OCI-LY7 (cell line): ENCODE data around the gene SLC9A9. TPM values are rescaled to one million over a fixed set of nuclear protein-coding genes. Genes with fewer than 3 reads are reported as not detected.

Experiments used
- BruUV-seq: library from RNA; stranded (reverse); fragments of 400-500 nt; replicated peaks from 2 replicates; lab custom pipeline; 2021; lab: Mats Ljungman, UMichigan
- CTCF ChIA-PET: fragments of 300-600 bp; sonication (Branson Sonifier 250); formaldehyde crosslinking; loops from one replicate; lab custom pipeline; 2022; ENCODE audit warnings: antibody characterized with exemption; ENCODE audit not compliant: unreplicated experiment; lab: Charles Lee
- POLR2A ChIA-PET: fragments of 300-600 bp; sonication (Branson Sonifier 250); formaldehyde crosslinking; loops from one replicate; lab custom pipeline; 2022; ENCODE audit warnings: antibody characterized with exemption; lab: Charles Lee
- DNase-seq: peaks from one replicate; pipeline ENCODE4 v3.0.0-alpha.2; 2015; ENCODE audit warnings: low spot score
- H2AFZ ChIP-seq: fragments of 200-600 bp; sonication (generic), shearing (Covaris generic); 2 replicates; pipeline ENCODE4 v1.6.1; 2014; ENCODE audit warnings: mild to moderate bottlenecking, antibody characterized with exemption, low read length, moderate library complexity
- H3K27ac ChIP-seq: fragments of 200-600 bp; sonication (generic); 2 replicates; pipeline ENCODE4 v1.5.1; 2014; ENCODE audit warnings: mixed run types, low read depth, mild to moderate bottlenecking, moderate library complexity, low read length, inconsistent platforms; ENCODE audit not compliant: poor library complexity, severe bottlenecking
- H3K36me3 ChIP-seq: fragments of 200-600 bp; sonication (generic); 2 replicates; pipeline ENCODE4 v1.6.1; 2014; ENCODE audit warnings: mild to moderate bottlenecking, antibody characterized with exemption, low read length, moderate library complexity, mixed read lengths; ENCODE audit not compliant: insufficient read depth
- H3K4me1 ChIP-seq: fragments of 200-600 bp; sonication (generic); 2 replicates; pipeline ENCODE4 v1.5.1; 2014; ENCODE audit warnings: mild to moderate bottlenecking, low read length; ENCODE audit not compliant: insufficient read depth, poor library complexity, severe bottlenecking
- H3K4me2 ChIP-seq: fragments of 200-600 bp; sonication (generic); 2 replicates; pipeline ENCODE4 v1.6.1; 2014; ENCODE audit warnings: mild to moderate bottlenecking, low read length
- H3K4me3 ChIP-seq: fragments of 200-600 bp; sonication (generic); 2 replicates; pipeline ENCODE4 v1.5.1; 2014; ENCODE audit warnings: mild to moderate bottlenecking, low read depth, low read length; ENCODE audit not compliant: poor library complexity, severe bottlenecking
- H3K79me2 ChIP-seq: fragments of 200-600 bp; sonication (generic); 2 replicates; pipeline ENCODE4 v1.6.1; 2016; ENCODE audit warnings: low read depth, mild to moderate bottlenecking, low read length, moderate library complexity, mixed read lengths; ENCODE audit not compliant: insufficient read depth
- H3K9me2 ChIP-seq: fragments of 200-600 bp; sonication (generic); 2 replicates; pipeline ENCODE4 v1.6.1; 2016; ENCODE audit warnings: mild to moderate bottlenecking, low read length, mixed read lengths; ENCODE audit not compliant: insufficient read depth
- H3K9me3 ChIP-seq: fragments of 200-600 bp; sonication (generic); 2 replicates; pipeline ENCODE4 v1.6.1; 2014; ENCODE audit warnings: mild to moderate bottlenecking, mixed run types, low read length, mixed read lengths
- H4K20me1 ChIP-seq: fragments of 200-600 bp; sonication (generic); 2 replicates; pipeline ENCODE4 v1.6.1; 2014; ENCODE audit warnings: mild to moderate bottlenecking, antibody characterized with exemption, low read length, moderate library complexity, mixed read lengths; ENCODE audit not compliant: insufficient read depth
- EZH2phosphoT487 ChIP-seq: fragments of 200-600 bp; sonication (generic); IDR thresholded peaks from 2 replicates; pipeline ENCODE4 v1.6.1; 2018; ENCODE audit warnings: low read depth, borderline replicate concordance, mild to moderate bottlenecking, mixed run types, antibody characterized with exemption, low read length, moderate library complexity, mixed read lengths
- intact Hi-C: fragments of 100-400 bp; cut with micrococcal nuclease; formaldehyde crosslinking; loops from one replicate; pipeline ENCODE4 v1.10.0; 2022; ENCODE audit not compliant: unreplicated experiment
- total RNA-seq, 2 experiments: library from RNA; depleted of rRNA in 1 of 2; stranded (reverse); fragments of >200 nt in 1 of 2; shearing (Covaris generic) in 1 of 2; gene quantifications; 2 replicates each; pipeline ENCODE4 v1.2.3, GENCODE V29; 2014 to 2022
- TF ChIP-seq, protein P1 (sequence below): fragments of 200-600 bp; sonication (generic); conservative IDR thresholded peaks from 2 replicates; pipeline ENCODE4 v1.5.1; 2014; ENCODE audit warnings: mild to moderate bottlenecking, antibody characterized with exemption, low read length, moderate library complexity, mixed read lengths

SLC9A9 gene
- total RNA-seq, 2 experiments from 2014 or later = 9.3 to 14.8 TPM

DNA sequence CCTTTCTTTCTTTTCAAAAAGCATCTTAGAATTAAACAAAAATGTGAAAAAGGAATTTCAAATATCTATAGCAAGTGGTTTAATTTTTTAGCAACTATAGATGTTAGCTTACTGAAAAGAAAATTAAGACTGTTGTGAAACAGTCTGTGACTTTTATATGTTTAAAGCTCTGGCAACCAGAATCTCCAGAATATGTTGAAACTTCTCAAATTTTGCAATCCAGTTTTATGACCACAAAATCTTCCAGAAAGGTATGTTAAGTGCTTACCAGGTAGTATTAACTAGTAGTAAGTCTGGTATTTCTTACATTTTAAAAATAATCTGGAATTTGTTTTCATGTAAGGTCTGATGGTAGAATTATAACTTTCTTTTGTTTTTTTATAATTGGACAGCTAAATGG, 235.0 kb downstream of the SLC9A9 start:
- no TSS peak for BruUV-seq
- no peaks in the 10 kb centered on the region for H3K4me1 ChIP-seq
- no peaks in the 10 kb centered on the region for H3K9me2 ChIP-seq
- no peak for TF ChIP-seq EZH2phosphoT487
- TF ChIP-seq, protein P1, sequence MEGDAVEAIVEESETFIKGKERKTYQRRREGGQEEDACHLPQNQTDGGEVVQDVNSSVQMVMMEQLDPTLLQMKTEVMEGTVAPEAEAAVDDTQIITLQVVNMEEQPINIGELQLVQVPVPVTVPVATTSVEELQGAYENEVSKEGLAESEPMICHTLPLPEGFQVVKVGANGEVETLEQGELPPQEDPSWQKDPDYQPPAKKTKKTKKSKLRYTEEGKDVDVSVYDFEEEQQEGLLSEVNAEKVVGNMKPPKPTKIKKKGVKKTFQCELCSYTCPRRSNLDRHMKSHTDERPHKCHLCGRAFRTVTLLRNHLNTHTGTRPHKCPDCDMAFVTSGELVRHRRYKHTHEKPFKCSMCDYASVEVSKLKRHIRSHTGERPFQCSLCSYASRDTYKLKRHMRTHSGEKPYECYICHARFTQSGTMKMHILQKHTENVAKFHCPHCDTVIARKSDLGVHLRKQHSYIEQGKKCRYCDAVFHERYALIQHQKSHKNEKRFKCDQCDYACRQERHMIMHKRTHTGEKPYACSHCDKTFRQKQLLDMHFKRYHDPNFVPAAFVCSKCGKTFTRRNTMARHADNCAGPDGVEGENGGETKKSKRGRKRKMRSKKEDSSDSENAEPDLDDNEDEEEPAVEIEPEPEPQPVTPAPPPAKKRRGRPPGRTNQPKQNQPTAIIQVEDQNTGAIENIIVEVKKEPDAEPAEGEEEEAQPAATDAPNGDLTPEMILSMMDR = no peak
- no peak overlapping the region for H2AFZ ChIP-seq
- POLR2A ChIA-PET = interaction anchor here (0.6 kb wide), 3 partner anchors 32 to 505 kb away, joined by 3 read pairs; no protein-coding TSS in a partner anchor
- H3K36me3 ChIP-seq = no peaks in the 10 kb centered on the region
- no peak overlapping the region for H3K4me2 ChIP-seq
- intact Hi-C loops = no loop called here
- DNase-seq = no peak
- no peak overlapping the region for H3K27ac ChIP-seq
- no peaks in the 10 kb centered on the region for H4K20me1 ChIP-seq
- no peak overlapping the region for H3K4me3 ChIP-seq
- H3K79me2 ChIP-seq = no peaks in the 10 kb centered on the region
- no peaks in the 10 kb centered on the region for H3K9me3 ChIP-seq
- CTCF ChIA-PET = no interaction called here

DNA sequence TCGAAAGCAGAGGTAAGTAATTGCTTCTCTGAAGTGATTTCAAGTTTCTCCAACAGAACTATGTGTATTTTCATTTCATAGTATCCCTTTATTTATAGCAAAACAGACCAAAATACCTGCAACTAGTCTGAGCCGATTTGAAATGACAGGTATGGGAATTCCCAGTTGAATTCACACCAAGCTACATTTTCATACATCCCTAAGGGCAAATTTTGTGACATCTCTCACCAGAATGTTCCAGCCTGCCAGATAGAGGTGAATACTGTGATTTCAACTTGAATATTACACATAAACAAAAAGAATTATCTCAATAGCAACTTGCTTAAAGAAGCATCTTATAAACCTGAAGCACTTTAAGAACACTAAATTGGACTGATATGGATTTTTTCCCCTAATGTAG, 235.7 kb downstream of the SLC9A9 start:
- ChIA-PET CTCF (no interaction called here), POLR2A (no interaction called here)
- BruUV-seq = no TSS peak
- DNase-seq = no peak
- no peaks in the 10 kb centered on the region for H3K79me2 ChIP-seq
- no peak overlapping the region for H2AFZ ChIP-seq
- H3K9me3 ChIP-seq = no peaks in the 10 kb centered on the region
- no peak overlapping the region for H3K27ac ChIP-seq
- intact Hi-C loops = no loop called here
- no peak for TF ChIP-seq EZH2phosphoT487
- TF ChIP-seq, protein P1 = no peak
- H3K36me3 ChIP-seq = no peaks in the 10 kb centered on the region
- no peaks in the 10 kb centered on the region for H4K20me1 ChIP-seq
- H3K4me3 ChIP-seq = no peak overlapping the region
- no peaks in the 10 kb centered on the region for H3K4me1 ChIP-seq
- H3K9me2 ChIP-seq = no peaks in the 10 kb centered on the region
- H3K4me2 ChIP-seq = no peak overlapping the region

DNA sequence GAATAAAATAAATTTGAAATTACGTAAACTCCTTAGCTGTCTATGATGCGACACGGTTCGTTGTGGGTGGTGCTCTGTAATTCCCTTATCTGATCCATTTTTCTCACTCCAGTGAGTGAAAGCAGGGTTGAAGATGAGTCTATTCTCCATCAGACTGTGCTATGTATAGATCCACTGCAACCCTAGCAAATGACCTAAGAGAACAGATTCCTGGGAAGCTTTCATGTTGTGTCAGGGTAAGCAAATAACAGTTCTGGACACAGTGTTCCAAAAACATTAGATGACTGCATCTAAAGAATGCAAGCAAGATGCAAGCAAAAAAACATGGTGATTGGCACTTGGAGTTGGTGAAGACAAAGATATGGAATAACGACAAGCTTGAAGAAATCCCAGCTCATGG, 239.3 kb downstream of the SLC9A9 start:
- H3K4me1 ChIP-seq = no peaks in the 10 kb centered on the region
- no peak overlapping the region for H3K4me2 ChIP-seq
- H3K36me3 ChIP-seq = no peaks in the 10 kb centered on the region
- ChIA-PET POLR2A (no interaction called here), CTCF (no interaction called here)
- no peak overlapping the region for H3K4me3 ChIP-seq
- H4K20me1 ChIP-seq = no peaks in the 10 kb centered on the region
- no peaks in the 10 kb centered on the region for H3K79me2 ChIP-seq
- H2AFZ ChIP-seq = no peak overlapping the region
- no peaks in the 10 kb centered on the region for H3K9me3 ChIP-seq
- intact Hi-C loops = no loop called here
- no TSS peak for BruUV-seq
- no peaks in the 10 kb centered on the region for H3K9me2 ChIP-seq
- no peak for DNase-seq
- H3K27ac ChIP-seq = no peak overlapping the region
- TF ChIP-seq, protein P1 = no peak
- TF ChIP-seq EZH2phosphoT487 = no peak
